ENCODE data around the gene DGAT2. TPM values are rescaled to one million over a fixed set of nuclear protein-coding genes. Genes with fewer than 3 reads are reported as not detected.

The DGAT2 gene
- total RNA-seq, 1 donor from 2014 or later, result 1.7 TPM

DNA sequence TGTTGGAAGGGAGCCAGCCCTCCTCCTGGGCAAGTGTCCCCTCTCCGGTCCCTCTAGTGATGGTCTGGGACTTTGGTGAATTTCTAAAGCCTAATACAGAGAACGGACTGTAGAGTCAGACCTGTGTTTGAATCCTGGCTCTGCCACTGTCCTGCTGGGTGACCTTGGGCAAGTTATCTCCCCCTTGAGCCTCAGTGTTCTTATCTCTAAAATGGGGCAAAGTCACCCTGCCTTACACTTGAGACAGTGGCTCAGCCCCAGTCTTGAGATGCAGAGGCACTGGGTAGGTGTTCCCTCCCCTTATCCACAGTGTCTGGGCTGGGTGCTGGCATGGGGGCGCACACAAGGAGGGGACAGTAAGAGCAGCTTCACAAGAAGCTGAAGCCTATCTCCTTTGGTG lies 20.9 kb downstream of the DGAT2 start:
- H3K27me3 Mint-ChIP-seq (ENCODE audit: insufficient read depth, low read depth), result peaks cover 5% of the 10 kb centered on the region
- no peaks in the 10 kb centered on the region for H3K9me3 Mint-ChIP-seq

DNA sequence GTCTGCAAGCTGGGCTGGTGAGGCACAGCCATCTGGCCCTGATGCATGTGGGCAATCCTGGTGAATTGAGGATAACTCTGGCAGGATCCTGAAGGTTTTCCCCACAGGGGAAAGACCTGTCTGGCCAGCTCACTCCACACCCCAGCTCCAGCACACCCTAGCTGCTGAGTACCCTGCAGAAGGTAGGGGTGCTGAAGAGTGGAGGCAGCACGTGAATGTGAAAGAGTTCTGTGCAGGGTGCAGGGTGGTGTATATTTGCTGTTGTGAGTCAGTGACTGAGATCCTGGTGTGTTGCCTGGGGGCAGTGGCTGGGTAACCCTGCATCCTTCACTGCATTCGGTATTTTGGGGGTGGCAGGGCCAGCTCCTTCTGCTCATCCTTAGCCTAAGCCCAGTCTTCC lies 22.4 kb downstream of the DGAT2 start:
- no peak overlapping the region for H2AFZ ChIP-seq (replicated peaks)
- no peaks in the 10 kb centered on the region for H4K20me1 ChIP-seq (ENCODE audit: low read depth)
- H3K36me3 Mint-ChIP-seq, result no peaks in the 10 kb centered on the region
- H3K4me3 Mint-ChIP-seq, result no peak overlapping the region
- H3K36me3 ChIP-seq, result no peaks in the 10 kb centered on the region
- H3K27ac ChIP-seq, result no peak overlapping the region
- no peak overlapping the region for H3K9ac ChIP-seq
- no peaks in the 10 kb centered on the region for H3K27me3 ChIP-seq
- H3K27me3 Mint-ChIP-seq (ENCODE audit: insufficient read depth, low read depth), result peaks cover 5% of the 10 kb centered on the region
- no peaks in the 10 kb centered on the region for H3K79me2 ChIP-seq (ENCODE audit: low read depth)
- H3K9me3 ChIP-seq (ENCODE audit: low read depth), result no peaks in the 10 kb centered on the region
- H3K4me2 ChIP-seq, result no peak overlapping the region
- no peaks in the 10 kb centered on the region for H3F3A ChIP-seq (ENCODE audit: low read depth)
- no peaks in the 10 kb centered on the region for H3K9me3 Mint-ChIP-seq
- H3K4me1 ChIP-seq, result peaks cover 7% of the 10 kb centered on the region
- H3K27ac Mint-ChIP-seq, result no peak overlapping the region
- no peak for DNase-seq (ENCODE audit: low spot score)
- H3K4me3 ChIP-seq, result no peak overlapping the region
- H3K4me1 Mint-ChIP-seq, result peaks cover 5% of the 10 kb centered on the region
- TF ChIP-seq, protein P1, sequence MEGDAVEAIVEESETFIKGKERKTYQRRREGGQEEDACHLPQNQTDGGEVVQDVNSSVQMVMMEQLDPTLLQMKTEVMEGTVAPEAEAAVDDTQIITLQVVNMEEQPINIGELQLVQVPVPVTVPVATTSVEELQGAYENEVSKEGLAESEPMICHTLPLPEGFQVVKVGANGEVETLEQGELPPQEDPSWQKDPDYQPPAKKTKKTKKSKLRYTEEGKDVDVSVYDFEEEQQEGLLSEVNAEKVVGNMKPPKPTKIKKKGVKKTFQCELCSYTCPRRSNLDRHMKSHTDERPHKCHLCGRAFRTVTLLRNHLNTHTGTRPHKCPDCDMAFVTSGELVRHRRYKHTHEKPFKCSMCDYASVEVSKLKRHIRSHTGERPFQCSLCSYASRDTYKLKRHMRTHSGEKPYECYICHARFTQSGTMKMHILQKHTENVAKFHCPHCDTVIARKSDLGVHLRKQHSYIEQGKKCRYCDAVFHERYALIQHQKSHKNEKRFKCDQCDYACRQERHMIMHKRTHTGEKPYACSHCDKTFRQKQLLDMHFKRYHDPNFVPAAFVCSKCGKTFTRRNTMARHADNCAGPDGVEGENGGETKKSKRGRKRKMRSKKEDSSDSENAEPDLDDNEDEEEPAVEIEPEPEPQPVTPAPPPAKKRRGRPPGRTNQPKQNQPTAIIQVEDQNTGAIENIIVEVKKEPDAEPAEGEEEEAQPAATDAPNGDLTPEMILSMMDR (IDR thresholded peaks at IDR 0.05), result no peak
- no peak for TF ChIP-seq EZH2phosphoT487 (IDR thresholded peaks at IDR 0.05)
- TF ChIP-seq EZH2 (IDR thresholded peaks at IDR 0.05), result no peak

More for the DNA sequence above, 20.9 kb downstream of the DGAT2 start:
- no peak overlapping the region for H2AFZ ChIP-seq (replicated peaks)
- peaks cover 5% of the 10 kb centered on the region for H3K4me1 Mint-ChIP-seq
- H3K27ac ChIP-seq, result no peak overlapping the region
- no peak for DNase-seq (ENCODE audit: low spot score)
- no peaks in the 10 kb centered on the region for H3K9me3 ChIP-seq (ENCODE audit: low read depth)
- H3K4me1 ChIP-seq, result peaks cover 7% of the 10 kb centered on the region
- no peak overlapping the region for H3K4me3 ChIP-seq
- no peaks in the 10 kb centered on the region for H3K79me2 ChIP-seq (ENCODE audit: low read depth)
- H3K4me2 ChIP-seq, result no peak overlapping the region
- no peaks in the 10 kb centered on the region for H4K20me1 ChIP-seq (ENCODE audit: low read depth)
- H3K27me3 ChIP-seq, result no peaks in the 10 kb centered on the region
- no peaks in the 10 kb centered on the region for H3K36me3 Mint-ChIP-seq
- no peak overlapping the region for H3K4me3 Mint-ChIP-seq
- H3K9ac ChIP-seq, result no peak overlapping the region
- no peak for TF ChIP-seq EZH2 (IDR thresholded peaks at IDR 0.05)
- TF ChIP-seq, protein P1 (IDR thresholded peaks at IDR 0.05), result no peak
- TF ChIP-seq EZH2phosphoT487 (IDR thresholded peaks at IDR 0.05), result no peak
- H3F3A ChIP-seq (ENCODE audit: low read depth), result no peaks in the 10 kb centered on the region
- no peak overlapping the region for H3K27ac Mint-ChIP-seq
- H3K36me3 ChIP-seq, result no peaks in the 10 kb centered on the region

DNA sequence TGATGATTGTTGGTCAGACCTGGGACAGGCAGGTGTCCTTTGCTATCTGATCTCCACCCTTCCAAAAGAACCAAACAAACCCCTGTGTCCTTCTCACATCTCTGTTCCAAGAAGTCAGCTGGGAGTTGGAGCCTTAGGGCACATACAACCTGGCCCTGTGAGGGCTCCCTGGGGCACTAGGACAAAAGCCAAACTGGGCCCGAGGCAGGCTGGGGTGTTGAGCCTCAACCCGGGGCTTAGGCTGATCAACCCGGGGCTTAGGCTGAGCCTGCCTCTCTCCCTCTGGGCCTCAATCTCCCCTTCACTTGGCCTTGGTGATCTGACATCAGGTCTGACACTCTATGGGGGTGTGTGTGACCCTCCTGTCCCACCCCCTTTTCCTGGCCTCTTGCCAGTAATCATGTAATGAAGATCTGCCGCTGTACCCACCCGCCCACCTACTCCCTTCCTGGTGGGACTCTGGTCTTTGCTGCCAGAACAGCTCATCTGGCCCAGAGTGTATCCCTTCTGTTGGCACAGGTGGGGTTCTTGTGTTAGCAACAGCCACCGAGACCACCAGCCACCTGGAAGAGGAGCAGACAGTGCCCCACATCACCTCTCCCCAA lies 23.7 kb downstream of the DGAT2 start:
- H3K36me3 Mint-ChIP-seq, result no peaks in the 10 kb centered on the region
- Histone ChIP-seq H3K27ac (no peak overlapping the region), H3F3A (ENCODE audit: low read depth) (no peaks in the 10 kb centered on the region), H3K9me3 (ENCODE audit: low read depth) (no peaks in the 10 kb centered on the region), H3K79me2 (ENCODE audit: low read depth) (no peaks in the 10 kb centered on the region), H3K9ac (no peak overlapping the region), H2AFZ (replicated peaks) (no peak overlapping the region), H3K4me3 (no peak overlapping the region), H3K4me1 (peaks cover 6% of the 10 kb centered on the region), H3K4me2 (no peak overlapping the region), H3K27me3 (no peaks in the 10 kb centered on the region), H4K20me1 (ENCODE audit: low read depth) (no peaks in the 10 kb centered on the region), H3K36me3 (no peaks in the 10 kb centered on the region)
- no peak for TF ChIP-seq EZH2 (IDR thresholded peaks at IDR 0.05)
- no peak for TF ChIP-seq EZH2phosphoT487 (IDR thresholded peaks at IDR 0.05)
- TF ChIP-seq, protein P1 (IDR thresholded peaks at IDR 0.05), result no peak
- no peak overlapping the region for H3K4me3 Mint-ChIP-seq
- H3K27ac Mint-ChIP-seq, result peak overlapping the region; percentile 43
- H3K4me1 Mint-ChIP-seq, result peaks cover 10% of the 10 kb centered on the region
- H3K27me3 Mint-ChIP-seq (ENCODE audit: insufficient read depth, low read depth), result peaks cover 5% of the 10 kb centered on the region
- DNase-seq (ENCODE audit: low spot score), result no peak
- H3K9me3 Mint-ChIP-seq, result no peaks in the 10 kb centered on the region

All from neural progenitor cell (in vitro differentiated cells).